ENCODE data around the gene SPO11.

SPO11 gene

GRCh38 chr20:57335392-57335791 is 5.8 kb downstream of the SPO11 start:
- DNase-seq (ENCODE audit: low read depth in 1 of 2, low spot score in 1 of 2): no peak
- no peak overlapping the region for H3K4me3 ChIP-seq (replicated peaks; ENCODE audit: insufficient read depth, low read length)
- peaks cover 6% of the 10 kb centered on the region for H3K27me3 ChIP-seq (ENCODE audit: insufficient read depth, poor library complexity, severe bottlenecking)
- TF ChIP-seq, protein P1, sequence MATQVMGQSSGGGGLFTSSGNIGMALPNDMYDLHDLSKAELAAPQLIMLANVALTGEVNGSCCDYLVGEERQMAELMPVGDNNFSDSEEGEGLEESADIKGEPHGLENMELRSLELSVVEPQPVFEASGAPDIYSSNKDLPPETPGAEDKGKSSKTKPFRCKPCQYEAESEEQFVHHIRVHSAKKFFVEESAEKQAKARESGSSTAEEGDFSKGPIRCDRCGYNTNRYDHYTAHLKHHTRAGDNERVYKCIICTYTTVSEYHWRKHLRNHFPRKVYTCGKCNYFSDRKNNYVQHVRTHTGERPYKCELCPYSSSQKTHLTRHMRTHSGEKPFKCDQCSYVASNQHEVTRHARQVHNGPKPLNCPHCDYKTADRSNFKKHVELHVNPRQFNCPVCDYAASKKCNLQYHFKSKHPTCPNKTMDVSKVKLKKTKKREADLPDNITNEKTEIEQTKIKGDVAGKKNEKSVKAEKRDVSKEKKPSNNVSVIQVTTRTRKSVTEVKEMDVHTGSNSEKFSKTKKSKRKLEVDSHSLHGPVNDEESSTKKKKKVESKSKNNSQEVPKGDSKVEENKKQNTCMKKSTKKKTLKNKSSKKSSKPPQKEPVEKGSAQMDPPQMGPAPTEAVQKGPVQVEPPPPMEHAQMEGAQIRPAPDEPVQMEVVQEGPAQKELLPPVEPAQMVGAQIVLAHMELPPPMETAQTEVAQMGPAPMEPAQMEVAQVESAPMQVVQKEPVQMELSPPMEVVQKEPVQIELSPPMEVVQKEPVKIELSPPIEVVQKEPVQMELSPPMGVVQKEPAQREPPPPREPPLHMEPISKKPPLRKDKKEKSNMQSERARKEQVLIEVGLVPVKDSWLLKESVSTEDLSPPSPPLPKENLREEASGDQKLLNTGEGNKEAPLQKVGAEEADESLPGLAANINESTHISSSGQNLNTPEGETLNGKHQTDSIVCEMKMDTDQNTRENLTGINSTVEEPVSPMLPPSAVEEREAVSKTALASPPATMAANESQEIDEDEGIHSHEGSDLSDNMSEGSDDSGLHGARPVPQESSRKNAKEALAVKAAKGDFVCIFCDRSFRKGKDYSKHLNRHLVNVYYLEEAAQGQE (IDR thresholded peaks at IDR 0.05; ENCODE audit: insufficient replicate concordance, low read depth): no peak
- TF ChIP-seq GABPA (IDR thresholded peaks at IDR 0.05; ENCODE audit: low read depth): no peak
- TF ChIP-seq SPI1 (IDR thresholded peaks at IDR 0.05; ENCODE audit: borderline replicate concordance, low read depth): no peak
- no peak for TF ChIP-seq POLR2AphosphoS5 (IDR thresholded peaks at IDR 0.05; ENCODE audit: low read depth)
- TF ChIP-seq, protein P2, sequence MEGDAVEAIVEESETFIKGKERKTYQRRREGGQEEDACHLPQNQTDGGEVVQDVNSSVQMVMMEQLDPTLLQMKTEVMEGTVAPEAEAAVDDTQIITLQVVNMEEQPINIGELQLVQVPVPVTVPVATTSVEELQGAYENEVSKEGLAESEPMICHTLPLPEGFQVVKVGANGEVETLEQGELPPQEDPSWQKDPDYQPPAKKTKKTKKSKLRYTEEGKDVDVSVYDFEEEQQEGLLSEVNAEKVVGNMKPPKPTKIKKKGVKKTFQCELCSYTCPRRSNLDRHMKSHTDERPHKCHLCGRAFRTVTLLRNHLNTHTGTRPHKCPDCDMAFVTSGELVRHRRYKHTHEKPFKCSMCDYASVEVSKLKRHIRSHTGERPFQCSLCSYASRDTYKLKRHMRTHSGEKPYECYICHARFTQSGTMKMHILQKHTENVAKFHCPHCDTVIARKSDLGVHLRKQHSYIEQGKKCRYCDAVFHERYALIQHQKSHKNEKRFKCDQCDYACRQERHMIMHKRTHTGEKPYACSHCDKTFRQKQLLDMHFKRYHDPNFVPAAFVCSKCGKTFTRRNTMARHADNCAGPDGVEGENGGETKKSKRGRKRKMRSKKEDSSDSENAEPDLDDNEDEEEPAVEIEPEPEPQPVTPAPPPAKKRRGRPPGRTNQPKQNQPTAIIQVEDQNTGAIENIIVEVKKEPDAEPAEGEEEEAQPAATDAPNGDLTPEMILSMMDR (IDR thresholded peaks at IDR 0.05; ENCODE audit: insufficient read depth, low read length): no peak
- H3K27ac ChIP-seq (replicated peaks): no peak overlapping the region

DNA sequence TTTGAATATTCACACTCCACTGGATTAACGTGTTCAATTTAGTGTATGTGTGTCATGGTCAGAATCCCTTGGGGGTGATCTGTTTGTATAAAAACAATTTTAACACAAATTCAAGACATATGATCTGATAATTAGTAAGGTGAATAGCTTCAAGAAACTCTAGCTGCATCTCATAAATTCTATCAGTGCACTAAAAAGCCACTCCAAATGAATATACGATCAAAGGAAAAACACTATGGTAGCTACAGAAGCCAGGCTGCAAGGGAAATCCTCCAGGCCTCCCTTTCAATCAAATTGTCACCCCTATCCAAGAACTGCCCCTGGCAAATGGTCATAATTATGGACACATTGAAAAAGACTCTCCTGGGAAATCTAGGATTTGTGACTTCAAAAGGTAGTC is 12.1 kb downstream of the SPO11 start:
- TF ChIP-seq, protein P2 (IDR thresholded peaks at IDR 0.05; ENCODE audit: insufficient read depth, low read length): no peak
- no peak for TF ChIP-seq GABPA (IDR thresholded peaks at IDR 0.05; ENCODE audit: low read depth)
- TF ChIP-seq, protein P1 (IDR thresholded peaks at IDR 0.05; ENCODE audit: insufficient replicate concordance, low read depth): no peak
- TF ChIP-seq SPI1 (IDR thresholded peaks at IDR 0.05; ENCODE audit: borderline replicate concordance, low read depth): no peak
- TF ChIP-seq POLR2AphosphoS5 (IDR thresholded peaks at IDR 0.05; ENCODE audit: low read depth): no peak
- Histone ChIP-seq H3K4me3 (replicated peaks; ENCODE audit: insufficient read depth, low read length) (no peak overlapping the region), H3K27ac (replicated peaks) (no peak overlapping the region), H3K27me3 (ENCODE audit: insufficient read depth, poor library complexity, severe bottlenecking) (peaks cover 15% of the 10 kb centered on the region)
- DNase-seq (ENCODE audit: low read depth in 1 of 2, low spot score in 1 of 2): no peak

GRCh38 chr20:57342829-57343228 is 13.2 kb downstream of the SPO11 start:
- TF ChIP-seq, protein P1 (IDR thresholded peaks at IDR 0.05; ENCODE audit: insufficient replicate concordance, low read depth): no peak
- TF ChIP-seq POLR2AphosphoS5 (IDR thresholded peaks at IDR 0.05; ENCODE audit: low read depth) (no peak), GABPA (IDR thresholded peaks at IDR 0.05; ENCODE audit: low read depth) (no peak), SPI1 (IDR thresholded peaks at IDR 0.05; ENCODE audit: borderline replicate concordance, low read depth) (no peak)
- TF ChIP-seq, protein P2 (IDR thresholded peaks at IDR 0.05; ENCODE audit: insufficient read depth, low read length): no peak
- Histone ChIP-seq H3K27ac (replicated peaks) (no peak overlapping the region), H3K27me3 (ENCODE audit: insufficient read depth, poor library complexity, severe bottlenecking) (peaks cover 15% of the 10 kb centered on the region), H3K4me3 (replicated peaks; ENCODE audit: insufficient read depth, low read length) (no peak overlapping the region)
- DNase-seq (ENCODE audit: low read depth in 1 of 2, low spot score in 1 of 2): no peak

All from HL-60 (cell line).